ENCODE data around the gene EPG5. TPM values are rescaled to one million over a fixed set of nuclear protein-coding genes. Genes with fewer than 3 reads are reported as not detected.

Gene EPG5
- polyA plus RNA-seq, 1 of the 3 experiments (the other 2 are of a cell fraction) = 13.6 TPM

- no peak for TF ChIP-seq REST (IDR thresholded peaks at IDR 0.05; ENCODE audit: low read depth, low read length)
- no peak for TF ChIP-seq MEF2A (IDR thresholded peaks at IDR 0.05; ENCODE audit: borderline replicate concordance, low read depth)
- no peak for TF ChIP-seq MXI1 (IDR thresholded peaks at IDR 0.05; ENCODE audit: low read depth, low read length)
- no peak for TF ChIP-seq TEAD4 (IDR thresholded peaks at IDR 0.05; ENCODE audit: borderline replicate concordance, insufficient read depth)
- TF ChIP-seq GABPA (IDR thresholded peaks at IDR 0.05; ENCODE audit: low read depth) = no peak
These were observed 106.6 kb downstream of the EPG5 start (continued) for GRCh38 chr18:45860492-45860891.

DNA sequence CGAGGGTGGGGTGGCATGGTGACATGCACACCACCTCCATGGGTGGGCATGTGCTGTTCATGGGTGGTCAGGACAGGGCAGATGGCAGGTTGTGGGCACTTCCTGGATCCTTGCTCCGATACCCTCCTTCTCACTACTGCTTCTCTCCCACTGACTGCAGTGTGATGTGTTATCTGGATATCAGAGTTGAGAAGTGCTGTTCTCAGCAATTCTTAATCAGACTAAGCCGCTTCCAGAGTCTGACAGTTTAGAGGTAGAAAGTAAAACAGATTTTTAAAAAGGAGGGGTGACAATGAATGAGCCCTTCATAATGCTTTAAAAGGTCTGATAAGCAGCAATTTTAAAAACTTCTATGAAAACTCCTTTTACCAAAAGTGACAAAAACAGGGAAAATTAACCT, 107.8 kb downstream of the EPG5 start:
- H3K4me1 ChIP-seq (ENCODE audit: control insufficient read depth in 1 of 2, insufficient read depth in 2 of 2, low read depth in 1 of 2, low read length in 1 of 2) = no peaks in the 10 kb centered on the region
- peaks cover under 1% of the 10 kb centered on the region; the same call in 1 of the 2 replicates for H3K9me3 ChIP-seq
- no peak overlapping the region for H3K9ac ChIP-seq
- 98% methylated on average over 3 of the region's 3 CpGs for WGBS (ENCODE audit: low lambda C conversion rate)
- no peak overlapping the region for H3K27ac ChIP-seq (ENCODE audit: low read depth in 2 of 2, low read length in 1 of 2)
- no peaks in the 10 kb centered on the region for H4K20me1 ChIP-seq (ENCODE audit: insufficient read depth)
- ChIA-PET POLR2A (no interaction called here), CTCF (interaction anchor here (1.4 to 2.9 kb wide), 2 partner anchors 11 to 21 kb away, joined by 3 to 13 read pairs; no protein-coding TSS in a partner anchor)
- no peaks in the 10 kb centered on the region for H3K27me3 ChIP-seq (ENCODE audit: insufficient read depth)
- H3K4me2 ChIP-seq = no peak overlapping the region
- no peaks in the 10 kb centered on the region for H3K9me2 ChIP-seq
- H3K4me3 ChIP-seq (ENCODE audit: low read depth in 2 of 2, low read length in 1 of 2) = no peak overlapping the region
- H3K79me2 ChIP-seq (ENCODE audit: insufficient read depth) = no peaks in the 10 kb centered on the region
- H3K36me3 ChIP-seq (replicated peaks in 1 of 2; ENCODE audit: control insufficient read depth in 1 of 2, insufficient read depth in 2 of 2, low read length in 1 of 2) = peaks cover 85 to 86% of the 10 kb centered on the region in 2 experiments
- H2AFZ ChIP-seq (ENCODE audit: low read depth) = no peak overlapping the region
- DNase-seq = no peak
- H3F3A ChIP-seq (replicated peaks; ENCODE audit: insufficient read depth) = peaks cover 9% of the 10 kb centered on the region
- TF ChIP-seq RFX5 (IDR thresholded peaks at IDR 0.05; ENCODE audit: low read length) = no peak
- no peak for TF ChIP-seq SMC3 (IDR thresholded peaks at IDR 0.05; ENCODE audit: low read depth, low read length)
- TF ChIP-seq ELF1 (IDR thresholded peaks at IDR 0.05) = no peak
- TF ChIP-seq CHD2 (IDR thresholded peaks at IDR 0.05; ENCODE audit: low read length, partially characterized antibody) = no peak
- TF ChIP-seq, protein P1, sequence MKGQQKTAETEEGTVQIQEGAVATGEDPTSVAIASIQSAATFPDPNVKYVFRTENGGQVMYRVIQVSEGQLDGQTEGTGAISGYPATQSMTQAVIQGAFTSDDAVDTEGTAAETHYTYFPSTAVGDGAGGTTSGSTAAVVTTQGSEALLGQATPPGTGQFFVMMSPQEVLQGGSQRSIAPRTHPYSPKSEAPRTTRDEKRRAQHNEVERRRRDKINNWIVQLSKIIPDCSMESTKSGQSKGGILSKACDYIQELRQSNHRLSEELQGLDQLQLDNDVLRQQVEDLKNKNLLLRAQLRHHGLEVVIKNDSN (IDR thresholded peaks at IDR 0.05; ENCODE audit: borderline replicate concordance, low read depth) = no peak
- TF ChIP-seq EP300 (IDR thresholded peaks at IDR 0.05; ENCODE audit: borderline replicate concordance in 1 of 2, low read depth in 1 of 2, low read length in 1 of 2) = no peak

GRCh38 chr18:45856531-45856930, 110.6 kb downstream of the EPG5 start:
- H3K9me3 ChIP-seq = no peaks in the 10 kb centered on the region
- H3K27me3 ChIP-seq (ENCODE audit: insufficient read depth) = no peaks in the 10 kb centered on the region
- no peak overlapping the region for H2AFZ ChIP-seq (ENCODE audit: low read depth)
- peaks cover 4% of the 10 kb centered on the region for H3F3A ChIP-seq (replicated peaks; ENCODE audit: insufficient read depth)
- H4K20me1 ChIP-seq (ENCODE audit: insufficient read depth) = no peaks in the 10 kb centered on the region
- ChIA-PET CTCF (interaction anchor here (2.2 to 2.6 kb wide), 2 partner anchors 23 to 25 kb away, joined by 6 to 7 read pairs; no protein-coding TSS in a partner anchor), POLR2A (no interaction called here)
- H3K4me3 ChIP-seq (ENCODE audit: low read depth in 2 of 2, low read length in 1 of 2) = no peak overlapping the region
- WGBS (ENCODE audit: low lambda C conversion rate) = 96% methylated on average over 4 of the region's 4 CpGs
- H3K9me2 ChIP-seq = no peaks in the 10 kb centered on the region
- H3K79me2 ChIP-seq (ENCODE audit: insufficient read depth) = no peaks in the 10 kb centered on the region
- no peaks in the 10 kb centered on the region for H3K4me1 ChIP-seq (ENCODE audit: control insufficient read depth in 1 of 2, insufficient read depth in 2 of 2, low read depth in 1 of 2, low read length in 1 of 2)
- no peak overlapping the region for H3K9ac ChIP-seq
- H3K4me2 ChIP-seq = no peak overlapping the region
- TF ChIP-seq MEF2A (IDR thresholded peaks at IDR 0.05; ENCODE audit: borderline replicate concordance, low read depth) (no peak), RCOR1 (IDR thresholded peaks at IDR 0.05; ENCODE audit: low read length) (no peak), FOXJ3 (CRISPR knock-in tag; IDR thresholded peaks at IDR 0.05) (no peak), FOXM1 (IDR thresholded peaks at IDR 0.05; ENCODE audit: low read depth) (no peak), RAD21 (IDR thresholded peaks at IDR 0.05; ENCODE audit: low read length) (no peak), NRF1 (IDR thresholded peaks at IDR 0.05; ENCODE audit: low read depth, low read length) (no peak), TCF12 (IDR thresholded peaks at IDR 0.05) (no peak)
- TF ChIP-seq, protein P1 (IDR thresholded peaks at IDR 0.05; ENCODE audit: borderline replicate concordance, low read depth) = no peak
- H3K36me3 ChIP-seq (replicated peaks in 1 of 2; ENCODE audit: control insufficient read depth in 1 of 2, insufficient read depth in 2 of 2, low read length in 1 of 2) = peaks cover 69 to 83% of the 10 kb centered on the region in 2 experiments
- no peak for DNase-seq
- H3K27ac ChIP-seq (ENCODE audit: low read depth in 2 of 2, low read length in 1 of 2) = no peak overlapping the region

Data from SK-N-SH (cell line).